SIG-M5 treated with dmso at 0.1 percent for 504 hours (cell line): Measurements from ENCODE around the gene ST6GALNAC3.
"Not testable (repeated sequence)": the region's sequence is repeated elsewhere in the genome, so short reads cannot be mapped to it uniquely, and the experiment has no call there.

Source experiments
- DNase-seq: peaks from one replicate; lab custom pipeline; 2025; ENCODE audit not compliant: unreplicated experiment; lab: John Stamatoyannopoulos, UW

ST6GALNAC3 gene

GRCh38 chr1:76106251-76106650 lies 31.7 kb downstream of the ST6GALNAC3 start:
- DNase-seq: no peak

- DNase-seq: no peak
Observed at GRCh38 chr1:76106719-76107235, 32.2 kb downstream of the ST6GALNAC3 start.

- no peak for DNase-seq
Observed at GRCh38 chr1:76109404-76109803, 34.9 kb downstream of the ST6GALNAC3 start.

- DNase-seq: no peak
Observed at GRCh38 chr1:76109901-76110560, 35.5 kb downstream of the ST6GALNAC3 start.

GRCh38 chr1:76110666-76111065 lies 36.1 kb downstream of the ST6GALNAC3 start:
- DNase-seq: no peak

GRCh38 chr1:76112321-76112720 lies 37.8 kb downstream of the ST6GALNAC3 start:
- DNase-seq: not testable (repeated sequence)

GRCh38 chr1:76113446-76113845 lies 38.9 kb downstream of the ST6GALNAC3 start:
- no peak for DNase-seq

- DNase-seq: no peak
Observed at GRCh38 chr1:76115171-76115570, 40.6 kb downstream of the ST6GALNAC3 start.

- DNase-seq: no peak
Observed at GRCh38 chr1:76121850-76122249, 47.3 kb downstream of the ST6GALNAC3 start.

GRCh38 chr1:76122271-76122670 lies 47.7 kb downstream of the ST6GALNAC3 start:
- DNase-seq: no peak

GRCh38 chr1:76123411-76124064 lies 49.0 kb downstream of the ST6GALNAC3 start:
- DNase-seq: not testable (repeated sequence)

- DNase-seq: no peak
Observed at GRCh38 chr1:76124196-76124595, 49.6 kb downstream of the ST6GALNAC3 start.

- DNase-seq: no peak
Observed at GRCh38 chr1:76125473-76126219, 51.1 kb downstream of the ST6GALNAC3 start.

GRCh38 chr1:76128096-76128495 lies 53.5 kb downstream of the ST6GALNAC3 start:
- no peak for DNase-seq

- DNase-seq: no peak
Observed at GRCh38 chr1:76129731-76130130, 55.2 kb downstream of the ST6GALNAC3 start.

GRCh38 chr1:76130992-76131391 lies 56.4 kb downstream of the ST6GALNAC3 start:
- no peak for DNase-seq

GRCh38 chr1:76133977-76134376 lies 59.4 kb downstream of the ST6GALNAC3 start:
- no peak for DNase-seq

GRCh38 chr1:76135835-76136234 lies 61.3 kb downstream of the ST6GALNAC3 start:
- DNase-seq: no peak

- DNase-seq: no peak
Observed at GRCh38 chr1:76136894-76137293, 62.3 kb downstream of the ST6GALNAC3 start.

GRCh38 chr1:76137746-76138145 lies 63.2 kb downstream of the ST6GALNAC3 start:
- DNase-seq: no peak

GRCh38 chr1:76138217-76138616 lies 63.7 kb downstream of the ST6GALNAC3 start:
- DNase-seq: no peak

GRCh38 chr1:76140227-76140626 lies 65.7 kb downstream of the ST6GALNAC3 start:
- DNase-seq: no peak
